Smooth muscle cell (in vitro differentiated cells): ENCODE data around the gene MINPP1. TPM values are rescaled to one million over a fixed set of nuclear protein-coding genes. Genes with fewer than 3 reads are reported as not detected.

Experiments
- DNase-seq: peaks from one replicate; lab custom pipeline; 2025; ENCODE audit not compliant: unreplicated experiment; lab: John Stamatoyannopoulos, UW
- H2AFZ ChIP-seq: fragments of 200-600 bp; sonication (generic); 2 replicates; pipeline ENCODE4 v1.6.0; 2016; ENCODE audit warnings: antibody characterized with exemption, low read depth, mild to moderate bottlenecking
- H3F3A ChIP-seq: fragments of 200-600 bp; sonication (generic); 2 replicates; pipeline ENCODE4 v1.6.0; 2017; ENCODE audit warnings: antibody characterized with exemption, low read depth
- H3K27ac ChIP-seq: fragments of 200-600 bp; sonication (generic); 2 replicates; pipeline ENCODE4 v1.5.1; 2016; ENCODE audit warnings: low read depth, mild to moderate bottlenecking
- H3K27me3 ChIP-seq: fragments of 200-600 bp; sonication (generic); 2 replicates; pipeline ENCODE4 v1.6.1; 2016; ENCODE audit warnings: low read depth, mild to moderate bottlenecking
- H3K36me3 ChIP-seq: fragments of 200-600 bp; sonication (generic); 2 replicates; pipeline ENCODE4 v1.5.1; 2016; ENCODE audit warnings: low read depth
- H3K4me1 ChIP-seq: fragments of 200-600 bp; sonication (generic); 2 replicates; pipeline ENCODE4 v1.5.1; 2016; ENCODE audit warnings: low read depth
- H3K4me2 ChIP-seq: fragments of 200-600 bp; sonication (generic); 2 replicates; pipeline ENCODE4 v1.6.0; 2016; ENCODE audit warnings: mild to moderate bottlenecking
- H3K4me3 ChIP-seq: fragments of 200-600 bp; sonication (generic); 2 replicates; pipeline ENCODE4 v1.5.1; 2016; ENCODE audit warnings: mild to moderate bottlenecking
- H3K79me2 ChIP-seq: fragments of 200-600 bp; sonication (generic); 2 replicates; pipeline ENCODE4 v1.6.0; 2016; ENCODE audit warnings: low read depth, mild to moderate bottlenecking
- H3K9ac ChIP-seq: fragments of 200-600 bp; sonication (generic); 2 replicates; pipeline ENCODE4 v1.6.0; 2016; ENCODE audit warnings: low read depth
- H3K9me3 ChIP-seq: fragments of 200-600 bp; sonication (generic); replicated peaks from 2 replicates; pipeline ENCODE4 v1.5.1; 2016; ENCODE audit warnings: low read depth
- H4K20me1 ChIP-seq: fragments of 200-600 bp; sonication (generic); 2 replicates; pipeline ENCODE4 v1.6.0; 2016; ENCODE audit warnings: low read depth
- WGBS: methylation state at CpG from one replicate; pipeline ENCODE4 v1.1.7; 2016; ENCODE audit warnings: low lambda C conversion rate; 5-methylcytosine and 5-hydroxymethylcytosine counted together
- polyA plus RNA-seq: library from polyadenylated mRNA; unstranded; fragments of >200 nt; fragmentation: Nextera tagmentation; extraction: Ambion mirVana; gene quantifications from 2 replicates; pipeline ENCODE4 v1.2.1, GENCODE V29; 2016
- total RNA-seq: library from RNA; depleted of rRNA; stranded (reverse); fragments of >200 nt; gene quantifications from 2 replicates; pipeline ENCODE4 v1.2.3, GENCODE V29; 2014
- TF ChIP-seq, protein P1 (sequence below): fragments of 200-600 bp; sonication (generic); IDR thresholded peaks from 2 replicates; pipeline ENCODE4 v1.5.1; 2017; ENCODE audit warnings: borderline replicate concordance, mild to moderate bottlenecking, antibody characterized with exemption; ENCODE audit not compliant: insufficient read depth, poor library complexity, severe bottlenecking

MINPP1 gene
- total and polyA plus RNA-seq, 2 experiments from 2014 or later: 24.5 to 31.7 TPM

DNA sequence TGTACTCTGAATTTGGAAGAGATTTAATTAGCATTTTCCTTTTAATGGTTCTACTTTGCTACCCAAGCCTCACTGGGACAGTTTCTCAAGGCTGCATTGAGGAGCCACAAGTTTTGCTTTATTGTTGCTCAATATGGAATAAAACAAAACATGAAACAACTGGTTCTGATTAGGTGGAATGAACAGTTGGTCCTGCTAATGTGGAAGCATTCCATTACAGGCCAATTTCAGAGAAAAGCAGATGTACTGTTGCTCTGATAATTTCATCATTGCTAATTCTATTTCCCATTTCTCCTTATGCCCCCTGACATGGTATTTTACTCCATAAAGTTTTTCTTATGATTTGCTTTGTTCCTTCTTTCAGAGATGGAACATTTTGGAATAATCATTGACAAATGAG, 89.0 kb downstream of the MINPP1 start:
- no peaks in the 10 kb centered on the region for H3K79me2 ChIP-seq
- H3F3A ChIP-seq: no peaks in the 10 kb centered on the region
- H3K4me3 ChIP-seq: no peak overlapping the region
- TF ChIP-seq, protein P1, sequence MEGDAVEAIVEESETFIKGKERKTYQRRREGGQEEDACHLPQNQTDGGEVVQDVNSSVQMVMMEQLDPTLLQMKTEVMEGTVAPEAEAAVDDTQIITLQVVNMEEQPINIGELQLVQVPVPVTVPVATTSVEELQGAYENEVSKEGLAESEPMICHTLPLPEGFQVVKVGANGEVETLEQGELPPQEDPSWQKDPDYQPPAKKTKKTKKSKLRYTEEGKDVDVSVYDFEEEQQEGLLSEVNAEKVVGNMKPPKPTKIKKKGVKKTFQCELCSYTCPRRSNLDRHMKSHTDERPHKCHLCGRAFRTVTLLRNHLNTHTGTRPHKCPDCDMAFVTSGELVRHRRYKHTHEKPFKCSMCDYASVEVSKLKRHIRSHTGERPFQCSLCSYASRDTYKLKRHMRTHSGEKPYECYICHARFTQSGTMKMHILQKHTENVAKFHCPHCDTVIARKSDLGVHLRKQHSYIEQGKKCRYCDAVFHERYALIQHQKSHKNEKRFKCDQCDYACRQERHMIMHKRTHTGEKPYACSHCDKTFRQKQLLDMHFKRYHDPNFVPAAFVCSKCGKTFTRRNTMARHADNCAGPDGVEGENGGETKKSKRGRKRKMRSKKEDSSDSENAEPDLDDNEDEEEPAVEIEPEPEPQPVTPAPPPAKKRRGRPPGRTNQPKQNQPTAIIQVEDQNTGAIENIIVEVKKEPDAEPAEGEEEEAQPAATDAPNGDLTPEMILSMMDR: no peak
- no peak overlapping the region for H2AFZ ChIP-seq
- H3K36me3 ChIP-seq: no peaks in the 10 kb centered on the region
- DNase-seq: no peak
- H3K4me1 ChIP-seq: no peaks in the 10 kb centered on the region
- H4K20me1 ChIP-seq: no peaks in the 10 kb centered on the region
- H3K4me2 ChIP-seq: no peak overlapping the region
- H3K27me3 ChIP-seq: no peaks in the 10 kb centered on the region
- H3K27ac ChIP-seq: no peak overlapping the region
- no peak overlapping the region for H3K9ac ChIP-seq
- no peaks in the 10 kb centered on the region for H3K9me3 ChIP-seq

DNA sequence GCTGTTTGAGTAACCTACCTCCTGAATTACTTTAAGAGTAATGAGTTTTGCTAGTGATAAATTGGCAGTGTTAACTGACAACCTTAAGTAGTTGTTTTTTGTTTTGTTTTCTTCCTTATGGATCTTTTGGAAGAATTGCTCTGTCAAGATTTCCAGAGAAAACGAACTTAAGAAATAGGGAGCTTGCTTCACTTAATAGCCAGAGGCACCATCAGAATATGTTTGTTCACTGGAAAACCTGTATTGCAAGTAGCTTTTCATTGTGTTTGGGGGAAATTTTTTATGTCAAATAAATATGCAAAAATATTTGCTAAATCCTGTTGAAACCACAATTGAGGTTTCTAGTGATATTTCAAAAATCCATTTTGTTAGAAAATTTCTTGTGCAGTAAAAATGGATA, 89.5 kb downstream of the MINPP1 start:
- TF ChIP-seq, protein P1: no peak
- H3F3A ChIP-seq: no peaks in the 10 kb centered on the region
- no peak overlapping the region for H3K9ac ChIP-seq
- no peak overlapping the region for H3K4me3 ChIP-seq
- no peak overlapping the region for H2AFZ ChIP-seq
- no peaks in the 10 kb centered on the region for H3K36me3 ChIP-seq
- WGBS: 84% methylated on average over 1 of the region's 1 CpG
- H3K9me3 ChIP-seq: no peaks in the 10 kb centered on the region
- no peaks in the 10 kb centered on the region for H4K20me1 ChIP-seq
- H3K79me2 ChIP-seq: no peaks in the 10 kb centered on the region
- no peak for DNase-seq
- no peaks in the 10 kb centered on the region for H3K4me1 ChIP-seq
- H3K27ac ChIP-seq: no peak overlapping the region
- H3K4me2 ChIP-seq: no peak overlapping the region
- H3K27me3 ChIP-seq: no peaks in the 10 kb centered on the region

DNA sequence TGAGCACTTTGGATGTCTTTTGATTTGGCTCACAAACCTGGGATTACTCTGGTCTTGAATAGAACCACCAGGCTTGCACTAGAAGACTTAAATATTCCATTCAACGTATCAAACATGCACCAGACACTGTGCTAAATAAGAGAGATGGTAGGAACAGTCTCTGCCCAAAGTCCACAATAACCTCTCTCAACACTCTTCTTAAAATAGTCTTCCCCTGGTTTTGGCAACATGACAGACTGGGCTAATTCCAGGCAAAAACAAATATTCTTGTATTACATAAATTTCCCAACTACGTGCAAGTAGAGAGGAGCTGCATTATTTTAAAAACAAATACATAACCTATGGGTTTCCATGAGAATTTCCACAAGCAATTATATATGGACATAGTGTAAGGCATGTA, 90.2 kb downstream of the MINPP1 start:
- H3K27me3 ChIP-seq: no peaks in the 10 kb centered on the region
- no peaks in the 10 kb centered on the region for H3K4me1 ChIP-seq
- H3K79me2 ChIP-seq: no peaks in the 10 kb centered on the region
- no peak overlapping the region for H3K27ac ChIP-seq
- no peak for DNase-seq
- no peak overlapping the region for H2AFZ ChIP-seq
- no peak overlapping the region for H3K4me2 ChIP-seq
- TF ChIP-seq, protein P1: no peak
- H3K36me3 ChIP-seq: no peaks in the 10 kb centered on the region
- H3F3A ChIP-seq: no peaks in the 10 kb centered on the region
- H3K4me3 ChIP-seq: no peak overlapping the region
- 86% methylated on average over 2 of the region's 2 CpGs for WGBS
- no peaks in the 10 kb centered on the region for H3K9me3 ChIP-seq
- H3K9ac ChIP-seq: no peak overlapping the region
- H4K20me1 ChIP-seq: no peaks in the 10 kb centered on the region

DNA sequence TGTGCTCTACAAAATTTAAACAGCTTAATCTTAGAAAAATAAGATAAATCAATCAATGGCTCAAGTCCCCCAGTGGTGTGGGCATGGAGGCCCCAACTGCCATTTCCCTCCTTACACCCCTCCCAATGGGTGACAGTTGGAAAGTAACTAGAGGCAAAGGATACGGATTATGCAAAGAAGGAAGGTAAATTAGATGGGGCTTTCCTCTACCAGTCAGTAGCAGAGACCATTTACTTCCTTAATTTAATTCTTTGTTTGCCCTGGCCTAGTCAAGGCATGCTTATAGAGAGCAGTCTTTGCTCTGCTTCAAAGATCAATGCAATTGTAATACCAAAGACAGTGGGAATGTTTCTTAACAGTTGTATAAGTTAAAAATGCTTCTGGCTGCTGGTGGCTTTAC, 91.7 kb downstream of the MINPP1 start:
- WGBS: 81% methylated on average over 1 of the region's 1 CpG
- Histone ChIP-seq H4K20me1 (no peaks in the 10 kb centered on the region), H3K27ac (no peak overlapping the region), H3K4me1 (no peaks in the 10 kb centered on the region), H3K79me2 (no peaks in the 10 kb centered on the region), H3K27me3 (no peaks in the 10 kb centered on the region), H3F3A (no peaks in the 10 kb centered on the region), H2AFZ (no peak overlapping the region), H3K36me3 (no peaks in the 10 kb centered on the region), H3K9ac (no peak overlapping the region), H3K9me3 (no peaks in the 10 kb centered on the region), H3K4me3 (no peak overlapping the region), H3K4me2 (no peak overlapping the region)
- DNase-seq: no peak
- TF ChIP-seq, protein P1: no peak
